GM12878 (cell line): ENCODE data around the gene LYPLAL1. TPM values are rescaled to one million over a fixed set of nuclear protein-coding genes. Genes with fewer than 3 reads are reported as not detected.

ENCODE experiments used
- ATAC-seq: fragments of 200-7000 bp; cut with Tn5 transposase; 3 replicates; pipeline ENCODE4 v1.9.1; 2020; ENCODE audit warnings: mild to moderate bottlenecking, moderate library complexity
- BruUV-seq: library from RNA; stranded (reverse); fragments of 400-500 nt; replicated peaks from 2 replicates; lab custom pipeline; 2021; lab: Mats Ljungman, UMichigan
- CTCF ChIA-PET: fragments of 300-600 bp; sonication (Branson Sonifier 250); formaldehyde crosslinking; extraction: SDS; loops from one replicate; lab custom pipeline; 2021; ENCODE audit warnings: inconsistent platforms; lab: Yijun Ruan, JAX
- POLR2A ChIA-PET: fragments of 350-600 bp; formaldehyde crosslinking; extraction: SDS; loops from one replicate; lab custom pipeline; 2021; ENCODE audit warnings: inconsistent platforms; lab: Charles Lee
- RAD21 ChIA-PET: fragments of 300-600 bp; sonication (Branson Sonifier 250); formaldehyde crosslinking; loops from one replicate; lab custom pipeline; 2023; ENCODE audit warnings: antibody characterized with exemption; ENCODE audit not compliant: unreplicated experiment; lab: Charles Lee
- SMC1A ChIA-PET: fragments of 300-600 bp; sonication (Branson Sonifier 250); formaldehyde crosslinking; loops from one replicate; lab custom pipeline; 2023; ENCODE audit not compliant: unreplicated experiment, uncharacterized antibody; lab: Charles Lee
- DNase-seq: peaks from one replicate; pipeline ENCODE4 v3.0.0-alpha.2; 2011; ENCODE audit warnings: low read depth, low spot score
- FAIRE-seq: peaks from 3 replicates; lab custom pipeline; 2011; peaks lifted over from hg19 to GRCh38; lab: Jason Lieb, UNC
- H2AFZ ChIP-seq: 2 replicates; pipeline ENCODE4 v1.6.0; 2011; ENCODE audit warnings: low read depth, low read length, control low read depth; ENCODE audit not compliant: control insufficient read depth
- H3K27ac ChIP-seq: 2 replicates; pipeline ENCODE4 v1.5.1; 2011; ENCODE audit warnings: control low read depth; ENCODE audit not compliant: control insufficient read depth, insufficient read depth
- H3K27me3 ChIP-seq, 2 experiments: replicated peaks in 1 of 2; 2 replicates each; pipeline versions ENCODE4 v1.6.0 to v1.6.1; 2011; ENCODE audit warnings: low read length in 1 of 2; ENCODE audit not compliant: control insufficient read depth in 2 of 2, insufficient read depth in 2 of 2
- H3K36me3 ChIP-seq, 2 experiments: 2 replicates each; pipeline ENCODE4 v1.5.1; 2011; ENCODE audit warnings: low read length in 1 of 2; ENCODE audit not compliant: control insufficient read depth in 2 of 2, insufficient read depth in 2 of 2
- H3K4me1 ChIP-seq: 2 replicates; pipeline ENCODE4 v1.6.1; 2011; ENCODE audit warnings: mild to moderate bottlenecking, low read length, moderate library complexity, mixed read lengths; ENCODE audit not compliant: control insufficient read depth, insufficient read depth
- H3K4me2 ChIP-seq: 2 replicates; pipeline ENCODE4 v1.6.0; 2011; ENCODE audit warnings: control low read depth; ENCODE audit not compliant: control insufficient read depth, insufficient read depth
- H3K4me3 ChIP-seq: fragments of 200-600 bp; sonication (generic); 2 replicates; pipeline ENCODE4 v1.5.1; 2016
- H3K79me2 ChIP-seq: 2 replicates; pipeline ENCODE4 v1.6.0; 2011; ENCODE audit warnings: low read length; ENCODE audit not compliant: control insufficient read depth, insufficient read depth
- H3K9ac ChIP-seq: 2 replicates; pipeline ENCODE4 v1.8.0; 2011; ENCODE audit warnings: low read length, control low read depth, mixed read lengths; ENCODE audit not compliant: control insufficient read depth, insufficient read depth
- H3K9me3 ChIP-seq: replicated peaks from 3 replicates; pipeline ENCODE4 v1.5.1; 2011; ENCODE audit warnings: mild to moderate bottlenecking, low read length; ENCODE audit not compliant: control insufficient read depth, insufficient read depth
- H4K20me1 ChIP-seq: 2 replicates; pipeline ENCODE4 v1.6.0; 2011; ENCODE audit not compliant: control insufficient read depth, insufficient read depth
- BACH1 ChIP-seq: fragments of 450-650 bp; IDR thresholded peaks from 2 replicates; pipeline ENCODE4 v1.6.1; 2017; ENCODE audit warnings: mild to moderate bottlenecking, borderline replicate concordance
- IRF4 ChIP-seq: IDR thresholded peaks from 2 replicates; pipeline ENCODE4 v1.6.1; 2011; ENCODE audit warnings: low read depth, low read length
- JUNB ChIP-seq: IDR thresholded peaks from 2 replicates; pipeline ENCODE4 v1.6.1; 2016; ENCODE audit warnings: antibody characterized with exemption, mild to moderate bottlenecking
- MEF2B ChIP-seq: fragments of 450-650 bp; IDR thresholded peaks from 2 replicates; pipeline ENCODE4 v1.6.1; 2018; ENCODE audit warnings: mild to moderate bottlenecking, moderate library complexity; ENCODE audit not compliant: partially characterized antibody, poor library complexity, severe bottlenecking
- SMARCA5 ChIP-seq: fragments of 450-650 bp; IDR thresholded peaks from 2 replicates; pipeline ENCODE4 v1.6.1; 2017; ENCODE audit warnings: mild to moderate bottlenecking
- TARDBP ChIP-seq: IDR thresholded peaks from 2 replicates; pipeline ENCODE4 v1.6.1; 2016; ENCODE audit warnings: borderline replicate concordance
- ZBTB40 ChIP-seq: fragments of 450-650 bp; IDR thresholded peaks from 2 replicates; pipeline ENCODE4 v1.6.1; 2016; ENCODE audit warnings: mild to moderate bottlenecking, moderate library complexity, borderline replicate concordance
- ZZZ3 ChIP-seq: IDR thresholded peaks from 2 replicates; pipeline ENCODE4 v1.6.1; 2011; ENCODE audit warnings: low read depth; ENCODE audit not compliant: control insufficient read depth, insufficient read length
- WGBS: methylation state at CpG from one replicate; pipeline ENCODE4 v1.1.6; 2016; ENCODE audit warnings: low lambda C conversion rate; ENCODE audit not compliant: insufficient replicate concordance, insufficient coverage; ENCODE audit errors: missing lambda C conversion rate; 5-methylcytosine and 5-hydroxymethylcytosine counted together
- in situ Hi-C: fragments of 300-500 bp; cut with MboI; formaldehyde crosslinking; loops from 9 replicates; pipeline ENCODE4 v1.14.3; 2018; ENCODE audit warnings: mixed read lengths
- intact Hi-C: fragments of 100-400 bp; cut with micrococcal nuclease; formaldehyde crosslinking; loops from one replicate; pipeline ENCODE4 v1.14.2; 2022; ENCODE audit not compliant: unreplicated experiment
- polyA plus RNA-seq, 11 experiments: library from polyadenylated mRNA; depleted of rRNA in 4 of 11; unstranded in 6 of 11; stranded (reverse) in 5 of 11; fragments of >200 nt; fragmentation: Nextera tagmentation in 4 of 11; fragmentation: Illumina TruSeq in 1 of 11; extraction: Ambion mirVana in 4 of 11; extraction: Trizol in 1 of 11; gene quantifications; 1 replicate in 1 of 11; 2 replicates in 10 of 11; pipeline versions ENCODE4 v1.2.1 to v1.2.3, GENCODE V29; 2011 to 2016; ENCODE audit warnings: inconsistent platforms in 2 of 11, missing spikeins in 2 of 11, low read depth in 1 of 11
- total RNA-seq, 4 experiments: library from RNA; depleted of rRNA in 3 of 4; stranded (reverse); fragments of >200 nt in 3 of 4; fragmentation: Illumina TruSeq in 1 of 4; extraction: Trizol in 1 of 4; gene quantifications; 2 replicates each; pipeline versions ENCODE4 v1.2.1 to v1.2.3, GENCODE V29; 2013 to 2021
- TF ChIP-seq, protein P1 (sequence below): fragments of 450-650 bp; IDR thresholded peaks from 2 replicates; pipeline ENCODE4 v1.6.1; 2016; ENCODE audit warnings: mild to moderate bottlenecking

LYPLAL1 gene
- total and polyA plus RNA-seq, 10 of the 15 experiments (the other 5 are each of a cell fraction or from before 2014, with no cell fraction given), result 19.4 to 112 (median 40.5) TPM

GRCh38 chr1:219172821-219173220 is 857 bp upstream of the LYPLAL1 start:
- H3K9me3 ChIP-seq, result no peaks in the 10 kb centered on the region; the same call in 2 of the 3 replicates
- ChIA-PET RAD21 (interaction anchor here (7.2 kb wide), 1 partner anchor 15 kb away, joined by 134 read pairs; no protein-coding TSS in a partner anchor), SMC1A (interaction anchor here (1.0 to 6.9 kb wide), 2 partner anchors 12 to 15 kb away, joined by 4 to 173 read pairs; no protein-coding TSS in a partner anchor), POLR2A (interaction anchor here (5.3 kb wide), 1 partner anchor 14 kb away, joined by 98 read pairs; no protein-coding TSS in a partner anchor), CTCF (interaction anchor here (5.5 kb wide), 1 partner anchor 15 kb away, joined by 74 read pairs; no protein-coding TSS in a partner anchor)
- H3K4me3 ChIP-seq, result no peak overlapping the region
- in situ Hi-C loops, result no loop called here
- peaks cover 9% of the 10 kb centered on the region for H3K4me1 ChIP-seq
- BruUV-seq, result no TSS peak
- H3K27ac ChIP-seq, result no peak overlapping the region; the same call in 1 of the 2 replicates
- peaks cover 39% of the 10 kb centered on the region for H3K79me2 ChIP-seq
- peak overlapping the region; percentile 80 for H3K4me2 ChIP-seq
- ATAC-seq, result no peak
- FAIRE-seq, result no peak
- no peaks in the 10 kb centered on the region for H4K20me1 ChIP-seq
- 100% methylated on average over 2 of the region's 2 CpGs for WGBS
- no peak for DNase-seq
- H3K27me3 ChIP-seq, result no peaks in the 10 kb centered on the region
- no peak overlapping the region for H2AFZ ChIP-seq
- TF ChIP-seq, protein P1, sequence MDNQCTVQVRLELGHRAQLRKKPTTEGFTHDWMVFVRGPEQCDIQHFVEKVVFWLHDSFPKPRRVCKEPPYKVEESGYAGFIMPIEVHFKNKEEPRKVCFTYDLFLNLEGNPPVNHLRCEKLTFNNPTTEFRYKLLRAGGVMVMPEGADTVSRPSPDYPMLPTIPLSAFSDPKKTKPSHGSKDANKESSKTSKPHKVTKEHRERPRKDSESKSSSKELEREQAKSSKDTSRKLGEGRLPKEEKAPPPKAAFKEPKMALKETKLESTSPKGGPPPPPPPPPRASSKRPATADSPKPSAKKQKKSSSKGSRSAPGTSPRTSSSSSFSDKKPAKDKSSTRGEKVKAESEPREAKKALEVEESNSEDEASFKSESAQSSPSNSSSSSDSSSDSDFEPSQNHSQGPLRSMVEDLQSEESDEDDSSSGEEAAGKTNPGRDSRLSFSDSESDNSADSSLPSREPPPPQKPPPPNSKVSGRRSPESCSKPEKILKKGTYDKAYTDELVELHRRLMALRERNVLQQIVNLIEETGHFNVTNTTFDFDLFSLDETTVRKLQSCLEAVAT, result no peak
- TF ChIP-seq SMARCA5 (0 out of 2 replicates have a peak, but pooled peaks have one; percentile 33), BACH1 (no peak)
- TF ChIP-seq, all 136 proteins: peak for 1
- Histone ChIP-seq H3K9ac (no peak overlapping the region), H3K36me3 (no peaks in the 10 kb centered on the region)
- intact Hi-C loops, result no loop called here

GRCh38 chr1:219173434-219173757 is 282 bp upstream of the LYPLAL1 start:
- peak overlapping the region; percentile 88; the same call in 1 of the 2 replicates for H3K9ac ChIP-seq
- BruUV-seq, result no TSS peak
- no peaks in the 10 kb centered on the region; the same call in 2 of the 3 replicates for H3K9me3 ChIP-seq
- ChIA-PET POLR2A (interaction anchor here (0.6 to 5.3 kb wide), 3 partner anchors 9 to 80 kb away, joined by 3 to 98 read pairs (median 3); no protein-coding TSS in a partner anchor), SMC1A (interaction anchor here (1.0 to 6.9 kb wide), 3 partner anchors 12 to 55 kb away, joined by 3 to 173 read pairs (median 5); no protein-coding TSS in a partner anchor), RAD21 (interaction anchor here (0.7 to 7.2 kb wide), 4 partner anchors 13 to 84 kb away, joined by 3 to 134 read pairs (median 6); no protein-coding TSS in a partner anchor), CTCF (interaction anchor here (2.6 to 5.5 kb wide), 2 partner anchors 14 to 83 kb away, joined by 8 to 74 read pairs; no protein-coding TSS in a partner anchor)
- H3K27me3 ChIP-seq, result no peaks in the 10 kb centered on the region
- ATAC-seq (no peak), FAIRE-seq (no peak), DNase-seq (no peak)
- WGBS, result 10% methylated on average over 6 of the region's 6 CpGs
- peak overlapping the region; percentile 94 for H2AFZ ChIP-seq
- peaks cover 39% of the 10 kb centered on the region for H3K79me2 ChIP-seq
- H3K4me3 ChIP-seq, result no peak overlapping the region; the same call in 1 of the 2 replicates
- in situ Hi-C loops, result no loop called here
- no peaks in the 10 kb centered on the region for H3K36me3 ChIP-seq
- peak overlapping the region; percentile 93 for H3K27ac ChIP-seq
- intact Hi-C loops, result no loop called here
- H3K4me2 ChIP-seq, result peak overlapping the region; percentile 80
- H4K20me1 ChIP-seq, result no peaks in the 10 kb centered on the region
- peaks cover 9% of the 10 kb centered on the region for H3K4me1 ChIP-seq
- TF ChIP-seq ZZZ3 (no peak), ZBTB40 (no peak), JUNB (peak; percentile 58; the same call in 1 of the 2 replicates), MEF2B (peak; percentile 43), IRF4 (peak; percentile 46; the same call in 1 of the 2 replicates), TARDBP (no peak)
